D721Med (cell line): ENCODE measurements around the gene SHOC1.
"Not testable (repeated sequence)": the region's sequence is repeated elsewhere in the genome, so short reads cannot be mapped to it uniquely, and the experiment has no call there.

ENCODE experiments used
- DNase-seq: peaks from one replicate; pipeline ENCODE4 v3.0.0; 2011; ENCODE audit warnings: low spot score; ENCODE audit not compliant: insufficient read length
- FAIRE-seq: peaks from 2 replicates; lab custom pipeline; 2011; peaks lifted over from hg19 to GRCh38; lab: Jason Lieb, UNC
- TF ChIP-seq, protein P1 (sequence below): IDR thresholded peaks from 2 replicates; pipeline ENCODE4 v1.5.1; 2012; ENCODE audit warnings: mild to moderate bottlenecking, control low read depth; ENCODE audit not compliant: insufficient read depth; ENCODE audit errors: missing control alignments

Gene SHOC1

GRCh38 chr9:111819360-111819759 lies 24.6 kb upstream of the SHOC1 start:
- TF ChIP-seq, protein P1, sequence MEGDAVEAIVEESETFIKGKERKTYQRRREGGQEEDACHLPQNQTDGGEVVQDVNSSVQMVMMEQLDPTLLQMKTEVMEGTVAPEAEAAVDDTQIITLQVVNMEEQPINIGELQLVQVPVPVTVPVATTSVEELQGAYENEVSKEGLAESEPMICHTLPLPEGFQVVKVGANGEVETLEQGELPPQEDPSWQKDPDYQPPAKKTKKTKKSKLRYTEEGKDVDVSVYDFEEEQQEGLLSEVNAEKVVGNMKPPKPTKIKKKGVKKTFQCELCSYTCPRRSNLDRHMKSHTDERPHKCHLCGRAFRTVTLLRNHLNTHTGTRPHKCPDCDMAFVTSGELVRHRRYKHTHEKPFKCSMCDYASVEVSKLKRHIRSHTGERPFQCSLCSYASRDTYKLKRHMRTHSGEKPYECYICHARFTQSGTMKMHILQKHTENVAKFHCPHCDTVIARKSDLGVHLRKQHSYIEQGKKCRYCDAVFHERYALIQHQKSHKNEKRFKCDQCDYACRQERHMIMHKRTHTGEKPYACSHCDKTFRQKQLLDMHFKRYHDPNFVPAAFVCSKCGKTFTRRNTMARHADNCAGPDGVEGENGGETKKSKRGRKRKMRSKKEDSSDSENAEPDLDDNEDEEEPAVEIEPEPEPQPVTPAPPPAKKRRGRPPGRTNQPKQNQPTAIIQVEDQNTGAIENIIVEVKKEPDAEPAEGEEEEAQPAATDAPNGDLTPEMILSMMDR, result no peak
- FAIRE-seq, result no peak
- no peak for DNase-seq

- FAIRE-seq (no peak), DNase-seq (no peak)
- TF ChIP-seq, protein P1, result no peak
These were observed 20.7 kb upstream of the SHOC1 start for GRCh38 chr9:111815285-111816070.

GRCh38 chr9:111812337-111812736 lies 17.6 kb upstream of the SHOC1 start:
- TF ChIP-seq, protein P1, result no peak
- no peak for FAIRE-seq

DNA sequence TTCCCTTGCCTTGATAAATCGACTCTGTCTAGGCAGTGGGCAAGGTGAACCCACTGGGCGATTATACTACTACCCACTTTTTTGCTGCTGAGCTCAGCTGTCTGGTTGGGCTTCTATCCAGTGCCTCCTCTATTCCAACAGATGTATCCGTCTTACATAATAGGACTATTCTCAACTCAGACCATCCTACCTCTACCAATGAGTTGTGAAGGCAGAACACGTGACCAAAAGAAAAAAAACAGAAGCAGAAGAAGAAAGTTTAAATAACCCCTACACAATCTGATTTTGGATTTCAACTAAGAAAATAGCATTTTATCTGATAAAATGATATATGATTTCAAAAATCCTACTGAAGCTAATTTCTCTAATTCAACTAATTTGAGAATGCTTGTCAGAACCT lies 16.2 kb upstream of the SHOC1 start:
- DNase-seq, result no peak
- FAIRE-seq, result no peak
- TF ChIP-seq, protein P1, result no peak

More at GRCh38 chr9:111812337-111812736, 17.6 kb upstream of the SHOC1 start:
- no peak for DNase-seq

DNA sequence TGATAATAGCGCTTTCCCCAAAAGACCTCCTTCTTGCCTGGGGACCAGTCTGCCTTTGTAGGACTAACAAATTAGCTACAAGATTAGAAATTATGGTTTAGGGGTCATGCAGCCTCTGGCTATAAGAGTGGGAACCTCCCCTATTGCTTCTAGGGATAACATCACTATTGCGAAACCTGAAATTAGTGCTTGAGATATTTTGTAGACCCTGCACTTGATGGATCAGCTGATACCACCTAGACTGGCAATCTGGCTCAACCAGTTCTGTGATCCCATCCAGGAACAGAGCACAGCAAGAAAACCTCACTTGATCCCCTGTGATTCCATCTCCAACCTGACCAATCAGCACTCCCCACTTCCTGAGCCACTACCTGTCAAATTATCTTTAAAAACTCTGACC lies 15.7 kb upstream of the SHOC1 start:
- not testable (repeated sequence) for DNase-seq, FAIRE-seq

GRCh38 chr9:111807197-111807596 lies 12.5 kb upstream of the SHOC1 start:
- FAIRE-seq, result no peak
- DNase-seq, result no peak
- TF ChIP-seq, protein P1, result no peak

- no peak for FAIRE-seq
- DNase-seq, result no peak
- TF ChIP-seq, protein P1, result no peak
These were observed 11.5 kb upstream of the SHOC1 start for GRCh38 chr9:111806259-111806658.

DNA sequence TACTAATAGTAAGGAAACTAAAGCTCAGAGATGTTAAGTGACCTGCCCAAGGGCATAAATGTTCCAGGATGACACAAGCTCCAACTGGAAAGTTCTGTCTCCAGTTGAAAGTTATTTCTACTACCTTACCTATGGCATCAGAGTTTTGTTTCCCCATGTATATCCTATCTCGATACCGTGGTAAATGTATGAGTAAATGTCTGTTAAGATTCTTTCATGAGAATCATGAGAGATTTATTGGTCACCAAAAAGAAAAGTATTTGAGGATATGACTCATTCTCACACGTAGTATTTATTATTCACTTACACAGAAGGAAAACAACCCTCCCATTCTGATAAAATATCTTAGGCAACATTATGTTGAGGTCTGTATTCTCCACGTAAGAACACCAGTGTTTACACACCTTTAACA lies 11.1 kb upstream of the SHOC1 start:
- no peak for DNase-seq
- no peak for FAIRE-seq
- TF ChIP-seq, protein P1, result no peak
